ENCODE results near the gene CDX1. TPM values are rescaled to one million over a fixed set of nuclear protein-coding genes. Genes with fewer than 3 reads are reported as not detected.

CDX1 gene
- total RNA-seq, 1 donor from 2014 or later = not detected

GRCh38 chr5:150120062-150120441, 46.5 kb upstream of the CDX1 start:
- Mint-ChIP-seq H3K27me3 (ENCODE audit: unreplicated experiment) (peaks cover 8% of the 10 kb centered on the region), H3K9me3 (ENCODE audit: unreplicated experiment) (peaks cover 1% of the 10 kb centered on the region), H3K27ac (ENCODE audit: unreplicated experiment) (no peak overlapping the region), H3K4me3 (ENCODE audit: unreplicated experiment) (no peak overlapping the region), H3K36me3 (ENCODE audit: unreplicated experiment) (no peaks in the 10 kb centered on the region), H3K4me1 (ENCODE audit: low read depth, unreplicated experiment) (no peaks in the 10 kb centered on the region)
- no peak for TF ChIP-seq CTCF (IDR thresholded peaks at IDR 0.05; ENCODE audit: partially characterized antibody, unreplicated experiment)
- no peak for DNase-seq

- DNase-seq = no peak
Observed at GRCh38 chr5:150120617-150121447, 45.7 kb upstream of the CDX1 start.

DNA sequence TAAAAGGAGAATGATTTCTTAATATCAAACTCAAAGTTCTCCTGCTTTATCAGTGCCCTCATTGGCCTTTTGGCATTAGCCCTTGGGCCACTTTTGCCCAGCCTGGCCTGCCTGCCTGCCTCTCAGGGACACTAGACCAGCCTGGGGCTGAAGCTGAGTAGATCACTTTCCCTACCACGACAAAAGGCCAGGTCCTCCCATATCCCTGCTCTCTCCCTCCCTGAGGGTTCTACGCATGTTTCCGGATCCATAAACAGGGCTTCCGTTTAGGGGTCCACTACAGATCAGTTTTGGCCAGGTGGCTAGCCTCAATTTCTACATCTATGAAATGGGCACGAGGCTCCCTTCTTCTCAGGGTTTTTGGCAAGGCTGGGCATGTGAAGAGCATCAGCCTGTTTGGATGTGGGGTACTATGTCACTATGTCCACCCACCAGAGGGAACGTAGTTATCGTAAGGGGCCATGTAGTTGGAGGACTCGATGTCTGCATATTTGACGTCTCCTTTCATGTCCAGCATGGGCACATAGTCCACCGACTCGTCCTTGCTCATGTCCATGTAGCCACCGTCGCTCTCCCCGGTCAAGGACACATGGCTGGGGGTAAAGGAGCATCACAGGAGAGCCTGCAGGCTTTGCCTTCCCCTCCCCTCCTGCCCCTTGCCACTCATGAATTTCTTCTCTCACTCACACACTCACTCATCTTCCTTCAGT, 45.0 kb upstream of the CDX1 start:
- H3K27me3 Mint-ChIP-seq (ENCODE audit: unreplicated experiment) = peaks cover 8% of the 10 kb centered on the region
- no peak for DNase-seq
- H3K36me3 Mint-ChIP-seq (ENCODE audit: unreplicated experiment) = no peaks in the 10 kb centered on the region
- no peak overlapping the region for H3K27ac Mint-ChIP-seq (ENCODE audit: unreplicated experiment)
- H3K9me3 Mint-ChIP-seq (ENCODE audit: unreplicated experiment) = peaks cover 4% of the 10 kb centered on the region
- TF ChIP-seq CTCF (IDR thresholded peaks at IDR 0.05; ENCODE audit: partially characterized antibody, unreplicated experiment) = no peak
- H3K4me3 Mint-ChIP-seq (ENCODE audit: unreplicated experiment) = no peak overlapping the region
- no peaks in the 10 kb centered on the region for H3K4me1 Mint-ChIP-seq (ENCODE audit: low read depth, unreplicated experiment)

More at GRCh38 chr5:150120617-150121447, 45.7 kb upstream of the CDX1 start:
- TF ChIP-seq CTCF (IDR thresholded peaks at IDR 0.05; ENCODE audit: partially characterized antibody, unreplicated experiment) = no peak
- peaks cover 8% of the 10 kb centered on the region for H3K27me3 Mint-ChIP-seq (ENCODE audit: unreplicated experiment)
- no peaks in the 10 kb centered on the region for H3K4me1 Mint-ChIP-seq (ENCODE audit: low read depth, unreplicated experiment)
- peaks cover 1% of the 10 kb centered on the region for H3K9me3 Mint-ChIP-seq (ENCODE audit: unreplicated experiment)
- no peaks in the 10 kb centered on the region for H3K36me3 Mint-ChIP-seq (ENCODE audit: unreplicated experiment)
- no peak overlapping the region for H3K27ac Mint-ChIP-seq (ENCODE audit: unreplicated experiment)
- H3K4me3 Mint-ChIP-seq (ENCODE audit: unreplicated experiment) = no peak overlapping the region

DNA sequence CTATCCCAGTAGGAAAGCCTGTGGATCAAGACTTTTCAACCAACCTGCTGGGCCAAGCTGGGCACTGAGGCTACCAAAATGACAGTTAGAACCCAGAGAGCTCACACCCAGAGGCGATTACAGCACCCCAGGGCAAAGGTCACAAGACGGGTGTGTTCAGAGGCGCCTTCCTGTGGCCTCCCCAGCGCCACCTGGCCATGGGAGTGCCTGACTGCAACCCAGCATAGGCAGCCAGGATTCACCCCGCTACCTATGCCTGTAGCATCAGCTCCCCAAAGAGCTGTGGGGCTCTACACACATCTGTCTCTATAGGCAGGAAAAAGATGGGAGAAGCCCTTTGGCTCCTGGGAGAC, 44.4 kb upstream of the CDX1 start:
- no peaks in the 10 kb centered on the region for H3K36me3 Mint-ChIP-seq (ENCODE audit: unreplicated experiment)
- H3K9me3 Mint-ChIP-seq (ENCODE audit: unreplicated experiment) = peaks cover 4% of the 10 kb centered on the region
- no peak overlapping the region for H3K27ac Mint-ChIP-seq (ENCODE audit: unreplicated experiment)
- H3K4me1 Mint-ChIP-seq (ENCODE audit: low read depth, unreplicated experiment) = no peaks in the 10 kb centered on the region
- DNase-seq = no peak
- H3K4me3 Mint-ChIP-seq (ENCODE audit: unreplicated experiment) = no peak overlapping the region
- TF ChIP-seq CTCF (IDR thresholded peaks at IDR 0.05; ENCODE audit: partially characterized antibody, unreplicated experiment) = no peak
- peaks cover 6% of the 10 kb centered on the region for H3K27me3 Mint-ChIP-seq (ENCODE audit: unreplicated experiment)

Measured in glutamatergic neuron (in vitro differentiated cells).